Measurements from ENCODE around the gene TMEM204. TPM values are rescaled to one million over a fixed set of nuclear protein-coding genes. Genes with fewer than 3 reads are reported as not detected.

Gene TMEM204
- total RNA-seq, 1 donor from 2014 or later, result under 0.01 TPM

DNA sequence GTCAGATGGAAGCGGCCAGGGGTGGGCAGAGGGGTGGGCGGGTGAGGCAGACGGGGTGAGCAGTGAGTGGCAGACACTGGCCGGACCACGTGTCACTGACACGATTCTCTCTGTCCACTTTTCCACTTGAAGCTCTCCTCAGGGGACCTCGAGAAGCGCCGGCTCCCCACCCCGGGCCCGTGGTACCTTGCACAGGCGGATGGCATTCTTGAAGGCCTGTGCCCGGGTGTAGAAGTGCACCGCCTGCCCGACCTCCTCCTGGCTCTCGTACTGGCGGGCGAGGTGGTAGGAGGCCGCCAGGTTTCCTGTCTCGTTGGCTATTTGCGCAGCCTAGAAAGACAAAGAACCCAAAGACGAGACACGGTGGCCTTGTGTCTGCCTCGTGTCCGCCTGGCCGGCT is 9.1 kb upstream of the TMEM204 start:
- DNase-seq (ENCODE audit: low read depth) (no peak), FAIRE-seq (no peak)
- H3K36me3 ChIP-seq (ENCODE audit: control insufficient read depth, insufficient read depth, low read length), result no peaks in the 10 kb centered on the region
- no peak for TF ChIP-seq CTCF (IDR thresholded peaks at IDR 0.05; ENCODE audit: insufficient read depth, low read length, severe bottlenecking)
- H3K27me3 ChIP-seq (ENCODE audit: control insufficient read depth, insufficient read depth, low read length), result no peaks in the 10 kb centered on the region
- H3K4me3 ChIP-seq (ENCODE audit: low read depth, low read length), result no peak overlapping the region

- Histone ChIP-seq H3K27me3 (ENCODE audit: control insufficient read depth, insufficient read depth, low read length) (no peaks in the 10 kb centered on the region), H3K36me3 (ENCODE audit: control insufficient read depth, insufficient read depth, low read length) (no peaks in the 10 kb centered on the region), H3K4me3 (ENCODE audit: low read depth, low read length) (no peak overlapping the region)
- TF ChIP-seq CTCF (IDR thresholded peaks at IDR 0.05; ENCODE audit: insufficient read depth, low read length, severe bottlenecking), result no peak
- no peak for DNase-seq (ENCODE audit: low read depth)
- FAIRE-seq, result no peak
Measured at GRCh38 chr16:1525871-1526607, 7.4 kb upstream of the TMEM204 start.

DNA sequence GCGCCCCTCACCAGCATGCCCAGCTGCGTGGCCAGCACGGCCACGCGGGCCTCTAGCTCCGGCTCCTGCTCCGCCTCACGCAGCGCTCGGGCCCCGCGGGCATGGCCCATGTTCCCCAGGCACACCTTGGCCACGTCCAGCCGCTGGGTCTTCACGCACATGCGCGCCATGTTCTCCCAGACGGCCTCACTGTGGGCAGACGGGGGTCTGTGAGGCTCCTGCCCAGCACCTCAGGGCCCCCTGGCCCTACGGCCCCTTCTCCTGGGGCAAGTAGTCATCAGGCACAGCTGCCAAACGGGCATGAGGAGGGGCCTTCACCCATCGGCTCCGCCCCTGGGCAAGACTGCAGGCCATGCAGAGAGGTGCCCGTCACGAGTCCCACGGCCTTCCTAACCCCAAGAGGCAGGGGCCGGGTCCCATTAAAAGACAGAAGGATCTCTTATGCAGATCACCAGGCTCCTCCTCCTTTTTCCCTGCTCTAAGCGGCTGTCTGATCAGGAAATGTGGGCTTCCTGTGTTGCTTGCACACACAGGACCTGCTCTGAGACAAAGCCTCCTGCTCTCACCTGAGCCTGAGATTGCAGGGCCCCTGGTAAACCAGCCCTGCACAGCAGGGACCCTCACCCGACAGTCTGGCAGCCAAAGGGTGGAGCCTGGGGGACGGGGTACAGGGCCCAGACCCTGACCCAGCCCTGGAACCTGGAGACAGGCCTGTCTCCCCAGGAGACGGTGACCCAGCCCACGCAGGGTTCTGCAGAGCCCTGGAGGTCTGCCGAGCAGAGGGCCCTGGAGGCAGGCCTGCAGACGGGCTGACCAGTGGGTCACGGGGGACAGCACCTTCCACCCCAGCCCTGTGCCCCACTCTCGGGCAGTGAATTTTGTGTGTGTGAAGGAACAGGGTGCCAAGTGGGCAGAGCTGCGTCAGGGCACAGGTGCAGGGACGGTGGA is 6.6 kb upstream of the TMEM204 start:
- Histone ChIP-seq H3K27me3 (ENCODE audit: control insufficient read depth, insufficient read depth, low read length) (no peaks in the 10 kb centered on the region), H3K36me3 (ENCODE audit: control insufficient read depth, insufficient read depth, low read length) (no peaks in the 10 kb centered on the region), H3K4me3 (ENCODE audit: low read depth, low read length) (no peak overlapping the region)
- FAIRE-seq (no peak), DNase-seq (ENCODE audit: low read depth) (no peak)
- TF ChIP-seq CTCF (IDR thresholded peaks at IDR 0.05; ENCODE audit: insufficient read depth, low read length, severe bottlenecking), result no peak

DNA sequence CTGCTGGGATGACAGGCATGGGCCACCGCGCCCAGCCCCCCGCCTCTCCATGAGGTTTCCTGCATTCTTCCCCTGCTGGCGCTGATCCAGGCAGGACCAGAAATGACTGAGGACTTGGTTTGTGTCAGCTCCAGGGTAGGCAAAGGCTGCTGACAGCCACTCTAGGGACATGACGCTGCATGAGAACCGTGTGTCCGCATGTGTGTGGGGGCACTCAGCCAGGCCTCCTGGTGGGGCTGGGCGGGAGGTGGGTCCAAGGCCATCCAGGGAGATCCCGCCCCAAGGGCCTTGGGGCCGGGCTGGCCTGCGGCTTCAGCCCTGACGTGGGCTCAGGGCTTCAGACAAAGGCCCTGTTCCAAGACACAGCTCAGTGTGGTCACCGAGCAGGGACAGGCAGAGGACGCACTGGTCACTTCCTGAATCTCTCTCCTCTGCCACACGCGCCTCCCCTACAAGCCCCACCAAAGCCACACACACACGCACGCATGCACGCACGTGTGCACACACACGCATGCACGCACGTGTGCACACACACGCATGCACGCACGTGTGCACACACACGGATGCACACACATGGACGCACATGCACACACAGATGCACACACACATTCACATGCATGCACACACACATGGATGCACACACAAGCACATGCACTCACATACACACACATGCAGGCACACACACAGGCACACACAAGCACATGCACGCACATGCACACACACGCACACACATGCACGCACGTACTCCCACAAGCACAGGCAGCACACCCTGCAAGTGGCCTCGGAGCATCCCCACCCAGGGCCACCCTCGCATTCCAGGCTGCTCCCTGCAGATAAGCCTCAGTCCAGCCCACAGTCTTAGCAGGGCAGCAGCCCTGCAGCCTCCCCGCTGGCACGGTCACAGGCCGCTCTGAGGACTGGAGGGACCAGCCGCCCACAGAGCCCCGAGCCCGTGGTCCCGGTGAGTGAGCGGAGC is 5.3 kb upstream of the TMEM204 start:
- H3K36me3 ChIP-seq (ENCODE audit: control insufficient read depth, insufficient read depth, low read length), result no peaks in the 10 kb centered on the region
- no peak for DNase-seq (ENCODE audit: low read depth)
- TF ChIP-seq CTCF (IDR thresholded peaks at IDR 0.05; ENCODE audit: insufficient read depth, low read length, severe bottlenecking), result no peak
- H3K4me3 ChIP-seq (ENCODE audit: low read depth, low read length), result no peak overlapping the region
- H3K27me3 ChIP-seq (ENCODE audit: control insufficient read depth, insufficient read depth, low read length), result no peaks in the 10 kb centered on the region
- peak; percentile 97 for FAIRE-seq

DNA sequence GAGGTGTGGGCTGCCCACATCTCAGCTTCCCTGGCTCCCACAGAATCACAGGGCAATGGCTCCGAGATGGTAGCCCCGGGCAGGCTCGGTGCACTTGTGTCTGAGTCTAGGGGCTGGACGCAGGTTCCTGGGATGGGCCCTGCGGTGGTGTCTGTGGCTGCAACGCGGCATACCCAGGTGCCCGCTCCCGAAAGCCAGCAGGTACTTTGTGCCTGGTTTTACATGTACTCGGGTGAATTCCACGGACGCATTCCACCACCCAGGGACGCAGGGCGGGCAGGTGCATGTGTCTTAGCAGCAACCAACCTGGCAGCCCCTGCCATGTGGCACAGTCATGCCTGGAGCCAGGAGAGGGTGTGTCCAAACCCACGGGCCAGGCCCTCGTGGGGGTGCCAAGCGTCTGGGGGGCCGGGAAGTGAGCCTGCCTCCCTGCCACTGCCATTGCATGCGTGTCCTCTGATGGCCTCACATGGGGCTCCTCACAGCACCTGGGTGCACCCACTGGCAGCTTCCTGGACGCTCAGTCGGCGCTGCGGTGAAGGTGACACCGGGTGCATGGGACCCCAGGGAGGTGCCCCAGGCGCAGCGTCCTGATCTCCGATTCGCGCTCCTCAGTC is 4.4 kb upstream of the TMEM204 start:
- no peaks in the 10 kb centered on the region for H3K27me3 ChIP-seq (ENCODE audit: control insufficient read depth, insufficient read depth, low read length)
- no peak for TF ChIP-seq CTCF (IDR thresholded peaks at IDR 0.05; ENCODE audit: insufficient read depth, low read length, severe bottlenecking)
- no peak overlapping the region for H3K4me3 ChIP-seq (ENCODE audit: low read depth, low read length)
- DNase-seq (ENCODE audit: low read depth), result no peak
- no peak for FAIRE-seq
- H3K36me3 ChIP-seq (ENCODE audit: control insufficient read depth, insufficient read depth, low read length), result no peaks in the 10 kb centered on the region
